ENCODE data around the gene SPATA6L.
"Not testable (repeated sequence)": the region's sequence is repeated elsewhere in the genome, so short reads cannot be mapped to it uniquely, and the experiment has no call there.

The SPATA6L gene

GRCh38 chr9:4657426-4658159 lies 8.7 kb downstream of the SPATA6L start:
- H3K27ac ChIP-seq = no peak overlapping the region
- TF ChIP-seq ZFX (IDR thresholded peaks at IDR 0.05) (no peak), CTCF (conservative IDR thresholded peaks at IDR 0.05) (no peak)

- H3K27ac ChIP-seq = no peak overlapping the region
- TF ChIP-seq ZFX (IDR thresholded peaks at IDR 0.05) (no peak), CTCF (conservative IDR thresholded peaks at IDR 0.05) (no peak)
Observed at GRCh38 chr9:4656621-4657020, 9.7 kb downstream of the SPATA6L start.

GRCh38 chr9:4656196-4656595 lies 10.1 kb downstream of the SPATA6L start:
- not testable (repeated sequence) for H3K27ac ChIP-seq

- H3K27ac ChIP-seq = no peak overlapping the region
- no peak for TF ChIP-seq CTCF (conservative IDR thresholded peaks at IDR 0.05)
- no peak for TF ChIP-seq ZFX (IDR thresholded peaks at IDR 0.05)
Observed at GRCh38 chr9:4654538-4654937, 11.7 kb downstream of the SPATA6L start.

- TF ChIP-seq CTCF (conservative IDR thresholded peaks at IDR 0.05) = no peak
- no peak overlapping the region for H3K27ac ChIP-seq
Observed at GRCh38 chr9:4654084-4654483, 12.2 kb downstream of the SPATA6L start.

GRCh38 chr9:4642351-4642750 lies 23.9 kb downstream of the SPATA6L start:
- TF ChIP-seq CTCF (conservative IDR thresholded peaks at IDR 0.05) (no peak), ZFX (IDR thresholded peaks at IDR 0.05) (no peak)
- H3K27ac ChIP-seq = no peak overlapping the region

- H3K27ac ChIP-seq = no peak overlapping the region
- TF ChIP-seq ZFX (IDR thresholded peaks at IDR 0.05) (no peak), CTCF (conservative IDR thresholded peaks at IDR 0.05) (peak; percentile 65)
Observed at GRCh38 chr9:4640027-4640426, 26.3 kb downstream of the SPATA6L start.

GRCh38 chr9:4639420-4639819 lies 26.9 kb downstream of the SPATA6L start:
- TF ChIP-seq CTCF (conservative IDR thresholded peaks at IDR 0.05) (no peak), ZFX (IDR thresholded peaks at IDR 0.05) (no peak)
- H3K27ac ChIP-seq = no peak overlapping the region

All from C4-2B (cell line).